Loucy (cell line): Measurements from ENCODE around the gene LHPP.

Experiments used
- CTCF ChIP-seq: fragments of 200-600 bp; sonication (generic); conservative IDR thresholded peaks from 2 replicates; pipeline ENCODE4 v1.5.1; 2014; ENCODE audit warnings: mild to moderate bottlenecking, antibody characterized with exemption, low read length
- EZH2phosphoT487 ChIP-seq: fragments of 200-600 bp; IDR thresholded peaks from 2 replicates; pipeline ENCODE4 v1.6.1; 2018; ENCODE audit warnings: antibody characterized with exemption, mild to moderate bottlenecking, moderate library complexity, borderline replicate concordance

- TF ChIP-seq CTCF (no peak), EZH2phosphoT487 (no peak)
Observed at GRCh38 chr10:124619802-124620490, 158.3 kb downstream of the LHPP start.
